GM10248 (cell line): ENCODE measurements around the gene PLEKHM2.

ENCODE experiments used
- CTCF ChIA-PET: fragments of 300-600 bp; sonication (Branson Sonifier 250); formaldehyde crosslinking; extraction: SDS; loops from one replicate; lab custom pipeline; 2021; ENCODE audit warnings: antibody characterized with exemption; lab: Yijun Ruan, JAX
- POLR2A ChIA-PET: fragments of 350-650 bp; sonication (Branson Sonifier 250); formaldehyde crosslinking; extraction: SDS; loops from one replicate; lab custom pipeline; 2020; ENCODE audit warnings: antibody characterized with exemption; lab: Yijun Ruan, JAX
- DNase-seq: peaks from one replicate; pipeline ENCODE4 v3.0.0; 2012; ENCODE audit errors: extremely low spot score
- CTCF ChIP-seq: IDR thresholded peaks from 2 replicates; pipeline ENCODE4 v1.5.1; 2012; ENCODE audit warnings: mild to moderate bottlenecking, low read depth; ENCODE audit errors: extremely low read depth, missing control alignments, control extremely low read depth

PLEKHM2 gene

DNA sequence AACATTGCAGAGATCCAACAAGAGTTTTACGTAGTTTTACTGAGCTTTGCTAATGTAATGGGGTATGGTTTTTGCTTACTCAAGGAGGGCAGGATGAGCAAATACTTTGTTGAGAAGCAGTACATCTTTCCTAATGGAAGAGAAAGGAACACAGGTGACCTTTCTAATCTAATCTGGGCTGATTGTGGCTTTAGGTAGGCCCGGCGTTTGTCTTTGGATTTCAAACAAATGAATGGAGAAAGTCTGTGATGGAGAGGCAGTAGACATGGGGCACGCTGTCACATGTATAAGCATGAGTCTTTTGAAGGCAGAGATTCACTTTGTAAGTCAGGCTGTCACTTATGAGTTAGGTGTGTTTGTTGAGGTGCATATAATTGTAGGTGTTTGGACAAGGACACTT is 1.7 kb downstream of the PLEKHM2 start:
- no peak for TF ChIP-seq CTCF
- POLR2A ChIA-PET: interaction anchor here (0.6 kb wide), 2 partner anchors 162 to 278 kb away, joined by 6 to 7 read pairs; partner anchors contain the start of gene CASP9
- DNase-seq: no peak
- CTCF ChIA-PET: interaction anchor here (1.0 to 1.2 kb wide), 2 partner anchors 11 to 21 kb away, joined by 3 to 4 read pairs; no protein-coding TSS in a partner anchor

DNA sequence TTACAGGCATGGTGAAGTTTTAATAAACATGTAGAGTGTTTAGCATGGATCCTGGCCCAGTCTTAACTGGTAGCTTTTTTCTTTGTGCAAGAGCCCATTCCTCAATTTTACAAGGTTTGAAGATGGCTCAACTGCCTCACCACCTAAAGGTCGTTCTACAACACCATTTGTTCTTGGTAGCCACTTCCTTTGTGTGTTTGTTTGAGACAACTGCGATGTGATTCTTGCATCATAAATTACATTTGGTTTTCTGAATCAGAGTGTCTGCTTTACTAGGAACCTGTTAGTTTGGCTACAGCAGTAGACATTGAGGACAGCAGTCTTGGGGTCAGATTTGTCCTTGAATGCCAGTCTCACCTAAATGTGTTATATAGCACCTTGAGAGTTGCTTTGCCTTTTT is 3.3 kb downstream of the PLEKHM2 start:
- ChIA-PET POLR2A (no interaction called here), CTCF (no interaction called here)
- no peak for TF ChIP-seq CTCF
- no peak for DNase-seq

GRCh38 chr1:15690317-15690716 is 6.2 kb downstream of the PLEKHM2 start:
- CTCF ChIA-PET: no interaction called here
- TF ChIP-seq CTCF: no peak
- no peak for DNase-seq
- POLR2A ChIA-PET: no interaction called here

GRCh38 chr1:15691434-15692032 is 7.4 kb downstream of the PLEKHM2 start:
- ChIA-PET CTCF (interaction anchor here (0.9 to 1.6 kb wide), 2 partner anchors 18 to 26 kb away, joined by 3 read pairs; no protein-coding TSS in a partner anchor), POLR2A (no interaction called here)
- DNase-seq: no peak
- no peak for TF ChIP-seq CTCF

DNA sequence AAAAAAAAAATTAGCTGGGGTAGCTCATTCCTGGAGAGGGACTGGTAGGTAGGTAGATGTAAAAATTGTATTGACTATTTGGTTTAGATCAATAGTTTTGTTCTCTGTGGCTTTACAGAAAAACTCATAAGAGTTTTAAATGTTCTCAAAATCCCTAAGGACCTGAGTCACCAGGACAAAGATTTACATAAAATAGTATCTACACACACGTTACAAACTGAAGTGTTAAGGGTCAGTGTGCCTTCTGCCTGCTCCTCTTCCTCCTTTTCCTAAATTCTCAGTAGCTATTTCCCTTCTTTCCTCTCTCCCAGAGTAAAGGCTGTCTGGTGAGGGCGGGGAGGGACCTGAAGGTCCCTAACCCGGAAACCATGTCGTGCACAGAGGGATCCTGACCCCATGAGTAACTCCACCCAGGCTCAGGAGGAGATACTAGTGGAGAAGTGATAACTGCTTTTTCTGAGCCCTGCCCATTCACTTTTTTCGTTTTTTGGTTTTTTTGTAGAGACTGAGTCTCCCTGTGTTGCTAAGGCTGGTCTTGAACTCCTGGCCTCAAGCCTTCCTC is 8.1 kb downstream of the PLEKHM2 start:
- ChIA-PET CTCF (interaction anchor here (1.6 kb wide), 1 partner anchor 18 kb away, joined by 3 read pairs; no protein-coding TSS in a partner anchor), POLR2A (no interaction called here)
- TF ChIP-seq CTCF: no peak
- no peak for DNase-seq

- no peak for TF ChIP-seq CTCF
- ChIA-PET POLR2A (no interaction called here), CTCF (no interaction called here)
- no peak for DNase-seq
Measured at GRCh38 chr1:15693371-15693770, 9.3 kb downstream of the PLEKHM2 start.
